ENCODE results near the gene COBLL1. TPM values are rescaled to one million over a fixed set of nuclear protein-coding genes. Genes with fewer than 3 reads are reported as not detected.

COBLL1 gene
- total RNA-seq, 1 donor from 2014 or later, result 95.3 TPM

DNA sequence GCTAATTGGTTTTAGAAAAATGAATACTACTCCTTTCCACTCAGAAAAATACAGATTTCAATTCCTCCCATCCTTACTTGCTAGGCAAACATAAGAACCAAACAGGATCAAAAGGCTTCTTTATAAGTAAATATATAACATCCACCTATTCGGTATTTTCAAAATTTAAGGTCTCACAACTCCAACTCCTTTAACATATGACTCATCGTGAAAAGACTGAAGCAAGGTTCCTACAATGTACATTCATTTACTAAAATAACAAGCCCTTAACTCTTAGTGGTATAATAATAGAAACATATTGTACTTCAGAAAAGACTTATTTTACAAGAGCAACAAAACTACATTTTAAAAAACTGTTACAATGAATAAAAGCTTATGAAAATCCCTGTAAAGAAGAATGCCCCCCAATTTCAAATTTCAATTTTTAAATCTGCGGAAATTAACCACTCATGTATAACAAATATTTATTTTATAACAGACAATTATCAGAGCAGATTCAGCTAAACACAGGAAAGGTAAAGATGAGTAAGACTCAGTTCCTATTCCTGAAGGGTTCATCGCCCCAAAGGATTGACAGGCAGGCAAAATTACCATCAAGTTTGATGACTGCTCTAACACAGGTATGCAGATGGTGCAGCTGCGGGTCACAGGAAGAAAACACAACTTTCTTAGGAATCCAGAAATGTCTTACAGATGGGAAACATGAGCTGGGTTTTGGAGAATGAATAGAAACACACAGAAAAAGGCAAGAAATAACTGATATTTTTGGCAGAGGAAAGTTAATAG lies 96.4 kb downstream of the COBLL1 start:
- no peaks in the 10 kb centered on the region for H3K4me1 ChIP-seq

GRCh38 chr2:164742738-164743317 lies 98.8 kb downstream of the COBLL1 start:
- Histone ChIP-seq H3K27ac (no peak overlapping the region), H3K36me3 (peaks cover 4% of the 10 kb centered on the region), H3K4me1 (no peaks in the 10 kb centered on the region), H3K4me3 (no peak overlapping the region), H3K9me3 (no peaks in the 10 kb centered on the region), H3K27me3 (no peaks in the 10 kb centered on the region)
- DNase-seq (no peak), ATAC-seq (no peak)
- TF ChIP-seq CTCF (IDR thresholded peaks at IDR 0.05), result no peak
- intact Hi-C loops (cut with DNase I), result no loop called here

More for the DNA sequence above, 96.4 kb downstream of the COBLL1 start:
- intact Hi-C loops (cut with DNase I), result no loop called here
- Histone ChIP-seq H3K4me3 (no peak overlapping the region), H3K27ac (no peak overlapping the region), H3K9me3 (no peaks in the 10 kb centered on the region), H3K36me3 (peaks cover 4% of the 10 kb centered on the region), H3K27me3 (no peaks in the 10 kb centered on the region)
- no peak for ATAC-seq
- no peak for TF ChIP-seq CTCF (IDR thresholded peaks at IDR 0.05)
- no peak for DNase-seq

GRCh38 chr2:164739966-164740365 lies 101.7 kb downstream of the COBLL1 start:
- no peak for TF ChIP-seq CTCF (IDR thresholded peaks at IDR 0.05)
- no peaks in the 10 kb centered on the region for H3K9me3 ChIP-seq
- no peaks in the 10 kb centered on the region for H3K27me3 ChIP-seq
- intact Hi-C loops (cut with DNase I), result loop anchor here (10.0 kb wide), 1 partner anchor 175 kb away; no protein-coding TSS in a partner anchor
- no peak overlapping the region for H3K27ac ChIP-seq
- ATAC-seq, result no peak
- H3K4me3 ChIP-seq, result no peak overlapping the region
- no peaks in the 10 kb centered on the region for H3K4me1 ChIP-seq
- H3K36me3 ChIP-seq, result peaks cover 4% of the 10 kb centered on the region
- DNase-seq, result no peak

DNA sequence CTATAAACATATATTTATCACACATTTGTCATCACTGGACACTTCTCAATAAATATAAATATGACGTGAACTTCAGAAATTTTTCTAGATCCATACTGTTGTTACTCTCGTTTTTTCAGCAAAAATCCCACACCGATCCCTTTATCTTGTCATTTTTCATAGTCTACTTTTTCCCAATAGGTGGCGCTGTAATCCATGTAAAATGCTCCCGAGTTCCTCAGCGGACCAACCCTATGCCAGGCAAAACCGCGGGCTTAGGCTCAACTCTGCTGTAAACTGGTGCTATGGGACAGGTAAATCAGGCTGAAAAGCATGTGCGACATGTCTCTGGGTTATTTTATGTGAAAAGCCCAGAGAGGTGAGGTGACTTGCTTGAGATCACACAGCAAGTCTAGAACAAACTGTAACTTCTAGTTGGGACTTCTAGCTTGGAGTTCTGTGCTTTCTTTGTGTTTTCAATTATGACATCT lies 104.0 kb downstream of the COBLL1 start:
- ATAC-seq (peak; percentile 94), DNase-seq (peak; percentile 73)
- Histone ChIP-seq H3K4me1 (no peaks in the 10 kb centered on the region), H3K27ac (no peak overlapping the region), H3K4me3 (no peak overlapping the region), H3K27me3 (no peaks in the 10 kb centered on the region), H3K9me3 (no peaks in the 10 kb centered on the region), H3K36me3 (no peaks in the 10 kb centered on the region)
- peak; percentile 70 for TF ChIP-seq CTCF (IDR thresholded peaks at IDR 0.05)
- intact Hi-C loops (cut with DNase I), result loop anchor here (10.0 kb wide), 1 partner anchor 177 kb away; no protein-coding TSS in a partner anchor

DNA sequence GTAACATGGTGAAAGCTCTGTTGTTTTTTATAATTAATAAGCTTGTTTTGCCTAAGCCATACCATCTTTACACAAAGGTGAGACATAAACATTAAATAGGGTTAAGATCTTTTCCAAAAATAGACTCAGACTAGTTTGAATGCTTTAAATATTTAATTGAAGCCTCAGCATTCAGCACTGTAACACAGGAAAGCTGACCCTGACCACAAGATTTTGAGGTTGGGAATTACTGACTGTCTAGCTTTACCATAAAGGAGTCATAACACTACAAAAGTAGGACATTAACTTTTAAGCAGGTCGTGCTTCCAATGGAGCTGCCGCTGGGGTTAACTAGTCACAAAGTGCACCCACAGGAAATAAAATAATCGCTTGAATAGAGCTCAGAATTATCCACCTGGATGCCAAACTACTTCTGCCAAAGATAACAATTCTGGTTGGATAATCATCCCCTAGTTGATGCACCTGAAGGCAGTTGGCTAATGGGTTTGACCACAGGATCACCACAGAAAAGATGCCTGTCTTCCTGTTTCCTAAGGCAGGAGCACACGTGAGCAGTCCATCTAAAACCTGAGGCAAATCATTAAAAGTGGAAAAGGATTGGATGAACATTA lies 106.2 kb downstream of the COBLL1 start:
- TF ChIP-seq CTCF (IDR thresholded peaks at IDR 0.05), result no peak

More for the DNA sequence above, 106.2 kb downstream of the COBLL1 start:
- Histone ChIP-seq H3K9me3 (no peaks in the 10 kb centered on the region), H3K36me3 (no peaks in the 10 kb centered on the region), H3K27ac (no peak overlapping the region), H3K4me1 (no peaks in the 10 kb centered on the region), H3K27me3 (no peaks in the 10 kb centered on the region), H3K4me3 (no peak overlapping the region)
- intact Hi-C loops (cut with DNase I), result loop anchor here (10.0 kb wide), 1 partner anchor 179 kb away; no protein-coding TSS in a partner anchor
- DNase-seq (no peak), ATAC-seq (no peak)

Data from upper lobe of right lung (tissue), 1 donor.